H9 (cell line): ENCODE measurements around the gene RPS27. TPM values are rescaled to one million over a fixed set of nuclear protein-coding genes. Genes with fewer than 3 reads are reported as not detected.

Source experiments
- DNase-seq: peaks from one replicate; pipeline ENCODE4 v3.0.0-alpha.2; 2017
- H2AFZ ChIP-seq: one replicate; pipeline ENCODE4 v1.6.1; 2013; ENCODE audit warnings: mild to moderate bottlenecking, low read length, control low read depth, moderate library complexity
- H2AK5ac ChIP-seq: 2 replicates; pipeline ENCODE4 v1.6.1; 2013; ENCODE audit warnings: low read length, control low read depth, mixed read lengths; ENCODE audit not compliant: insufficient read length
- H2BK120ac ChIP-seq: one replicate; pipeline ENCODE4 v1.6.1; 2013; ENCODE audit warnings: low read depth, mild to moderate bottlenecking, low read length, control low read depth, inconsistent platforms; ENCODE audit not compliant: poor library complexity, severe bottlenecking
- H2BK12ac ChIP-seq: 2 replicates; pipeline ENCODE4 v1.6.1; 2013; ENCODE audit warnings: low read length, control low read depth, mixed read lengths, low read depth; ENCODE audit not compliant: insufficient read length
- H2BK15ac ChIP-seq: 2 replicates; pipeline ENCODE4 v1.6.1; 2013; ENCODE audit warnings: low read depth, low read length, control low read depth
- H2BK20ac ChIP-seq: one replicate; pipeline ENCODE4 v1.6.1; 2013; ENCODE audit warnings: low read depth, mild to moderate bottlenecking, low read length, control low read depth, inconsistent platforms; ENCODE audit not compliant: poor library complexity, severe bottlenecking
- H2BK5ac ChIP-seq: 2 replicates; pipeline ENCODE4 v1.6.1; 2013; ENCODE audit warnings: low read length, control low read depth, mixed read lengths; ENCODE audit not compliant: insufficient read length
- H3K14ac ChIP-seq: 2 replicates; pipeline ENCODE4 v1.6.1; 2013; ENCODE audit warnings: low read length, control low read depth; ENCODE audit not compliant: insufficient read depth
- H3K18ac ChIP-seq: 2 replicates; pipeline ENCODE4 v1.6.1; 2013; ENCODE audit warnings: low read depth, mild to moderate bottlenecking, mixed read lengths, low read length, control low read depth; ENCODE audit not compliant: insufficient read length
- H3K23ac ChIP-seq: 2 replicates; pipeline ENCODE4 v1.6.1; 2013; ENCODE audit warnings: low read length, control low read depth, mixed read lengths, low read depth; ENCODE audit not compliant: insufficient read length
- H3K23me2 ChIP-seq: 2 replicates; pipeline ENCODE4 v1.6.1; 2013; ENCODE audit warnings: low read depth, mild to moderate bottlenecking, mixed read lengths, low read length, control low read depth; ENCODE audit not compliant: insufficient read length, poor library complexity, severe bottlenecking
- H3K27ac ChIP-seq: 2 replicates; pipeline ENCODE4 v1.5.1; 2013; ENCODE audit warnings: low read length, control low read depth, mixed read lengths, low read depth; ENCODE audit not compliant: insufficient read length
- H3K27me3 ChIP-seq: 2 replicates; pipeline ENCODE4 v1.6.1; 2013; ENCODE audit warnings: low read length, control low read depth, inconsistent platforms; ENCODE audit not compliant: insufficient read depth
- H3K4ac ChIP-seq: 2 replicates; pipeline ENCODE4 v1.6.1; 2013; ENCODE audit warnings: low read depth, mild to moderate bottlenecking, control low read depth, inconsistent platforms, low read length, moderate library complexity
- H3K4me1 ChIP-seq: 2 replicates; pipeline ENCODE4 v1.6.1; 2013; ENCODE audit warnings: low read length, control low read depth, inconsistent platforms; ENCODE audit not compliant: insufficient read depth
- H3K4me2 ChIP-seq: 2 replicates; pipeline ENCODE4 v1.6.1; 2013; ENCODE audit warnings: low read length, control low read depth, mixed read lengths; ENCODE audit not compliant: insufficient read length, insufficient read depth
- H3K56ac ChIP-seq: 2 replicates; pipeline ENCODE4 v1.6.1; 2013; ENCODE audit warnings: low read depth, mild to moderate bottlenecking, mixed read lengths, low read length, control low read depth; ENCODE audit not compliant: insufficient read length
- H3K79me1 ChIP-seq: 2 replicates; pipeline ENCODE4 v1.6.1; 2013; ENCODE audit warnings: low read depth, mild to moderate bottlenecking, moderate library complexity, low read length, control low read depth, inconsistent platforms; ENCODE audit not compliant: insufficient read depth, poor library complexity, severe bottlenecking
- H3K79me2 ChIP-seq: 2 replicates; pipeline ENCODE4 v1.6.1; 2013; ENCODE audit warnings: low read length, control low read depth, inconsistent platforms; ENCODE audit not compliant: insufficient read depth
- H3K9ac ChIP-seq: 2 replicates; pipeline ENCODE4 v1.6.1; 2013; ENCODE audit warnings: low read length, control low read depth, mixed read lengths; ENCODE audit not compliant: insufficient read length; ENCODE audit errors: extremely low read depth
- H3K9me3 ChIP-seq: one replicate; pipeline ENCODE4 v1.6.1; 2013; ENCODE audit warnings: low read depth, low read length, inconsistent platforms; ENCODE audit not compliant: control insufficient read depth
- H3T11ph ChIP-seq: one replicate; pipeline ENCODE4 v1.6.1; 2013; ENCODE audit warnings: mild to moderate bottlenecking, low read length, control low read depth, inconsistent platforms
- H4K20me1 ChIP-seq: one replicate; pipeline ENCODE4 v1.6.1; 2013; ENCODE audit not compliant: control insufficient read depth, insufficient read length, insufficient read depth
- H4K5ac ChIP-seq: 2 replicates; pipeline ENCODE4 v1.6.1; 2013; ENCODE audit warnings: low read depth, mild to moderate bottlenecking, mixed read lengths, low read length, control low read depth; ENCODE audit not compliant: insufficient read length
- H4K8ac ChIP-seq: replicated peaks from 2 replicates; pipeline ENCODE4 v1.6.1; 2013; ENCODE audit warnings: low read length, control low read depth, mixed read lengths, low read depth; ENCODE audit not compliant: insufficient read length
- H4K91ac ChIP-seq: 2 replicates; pipeline ENCODE4 v1.6.1; 2013; ENCODE audit warnings: low read depth, mild to moderate bottlenecking, moderate library complexity, mixed read lengths, low read length, control low read depth; ENCODE audit not compliant: insufficient read length
- H3K27ac Mint-ChIP-seq, 3 experiments: 2 replicates in 2 of 3; 3 replicates in 1 of 3; pipeline ENCODE4 v1.8.0; 2020 to 2021; ENCODE audit warnings: mixed read lengths in 3 of 3, mild to moderate bottlenecking in 1 of 3, moderate library complexity in 1 of 3
- H3K27me3 Mint-ChIP-seq: 2 replicates; pipeline ENCODE4 v1.8.0; 2021; ENCODE audit warnings: low read depth, mild to moderate bottlenecking, moderate library complexity, mixed read lengths
- H3K36me3 Mint-ChIP-seq, 3 experiments: 2 replicates in 2 of 3; 3 replicates in 1 of 3; pipeline ENCODE4 v1.8.0; 2020 to 2021; ENCODE audit warnings: low read depth in 3 of 3, mixed read lengths in 3 of 3; ENCODE audit not compliant: insufficient read depth in 1 of 3
- H3K4me1 Mint-ChIP-seq, 2 experiments: 2 replicates each; pipeline ENCODE4 v1.8.0; 2020; ENCODE audit warnings: mixed read lengths in 2 of 2
- H3K4me3 Mint-ChIP-seq, 2 experiments: 2 replicates in 1 of 2; 3 replicates in 1 of 2; pipeline ENCODE4 v1.8.0; 2020 to 2021; ENCODE audit warnings: mild to moderate bottlenecking in 2 of 2, mixed read lengths in 2 of 2, moderate library complexity in 1 of 2
- H3K9me3 Mint-ChIP-seq, 2 experiments: 2 replicates in 1 of 2; 3 replicates in 1 of 2; pipeline ENCODE4 v1.8.0; 2020; ENCODE audit warnings: mild to moderate bottlenecking in 2 of 2, mixed read lengths in 2 of 2, moderate library complexity in 1 of 2
- CTCF ChIP-seq: fragments of 200-600 bp; sonication (generic); conservative IDR thresholded peaks from 3 replicates; pipeline ENCODE4 v1.8.0; 2021; ENCODE audit warnings: antibody characterized with exemption, mild to moderate bottlenecking
- WGBS: extraction: QIAGEN DNeasy Blood & Tissue Kit; methylation state at CpG from one replicate; pipeline ENCODE4 v1.1.7; 2013; ENCODE audit warnings: missing lambda C conversion rate, low lambda C conversion rate, mixed read lengths; ENCODE audit not compliant: insufficient read length; ENCODE audit errors: extremely low coverage; 5-methylcytosine and 5-hydroxymethylcytosine counted together
- total RNA-seq: library from RNA; stranded (reverse); gene quantifications from 2 replicates; pipeline ENCODE4 v1.2.1, GENCODE V29; 2021

Gene RPS27
- total RNA-seq, 1 experiment from 2014 or later: 2,321 TPM

- Histone ChIP-seq H4K91ac (no peak overlapping the region), H4K20me1 (no peaks in the 10 kb centered on the region), H3K4ac (no peak overlapping the region), H3K27ac (no peak overlapping the region), H2BK20ac (no peak overlapping the region), H3K4me2 (no peak overlapping the region), H3K56ac (no peak overlapping the region), H4K5ac (no peak overlapping the region), H3T11ph (no peak overlapping the region), H2BK5ac (no peak overlapping the region), H3K79me2 (no peaks in the 10 kb centered on the region), H3K27me3 (no peaks in the 10 kb centered on the region), H3K18ac (no peak overlapping the region), H3K23ac (no peak overlapping the region), H2BK15ac (no peak overlapping the region), H2AK5ac (no peak overlapping the region), H3K23me2 (no peaks in the 10 kb centered on the region), H3K9me3 (no peaks in the 10 kb centered on the region), H3K14ac (no peak overlapping the region), H2BK120ac (no peak overlapping the region), H4K8ac (no peak overlapping the region), H2AFZ (no peak overlapping the region), H3K9ac (no peak overlapping the region), H2BK12ac (no peak overlapping the region), H3K79me1 (no peaks in the 10 kb centered on the region), H3K4me1 (no peaks in the 10 kb centered on the region)
- Mint-ChIP-seq H3K4me3 (no peak overlapping the region), H3K27me3 (no peaks in the 10 kb centered on the region), H3K36me3 (no peaks in the 10 kb centered on the region; a peak in 2 of 7 replicates), H3K9me3 (no peaks in the 10 kb centered on the region), H3K27ac (no peak overlapping the region), H3K4me1 (no peaks in the 10 kb centered on the region)
- no CpG with 5 or more reads among the region's 3 CpGs for WGBS
- DNase-seq: no peak
- TF ChIP-seq CTCF: no peak
Measured at GRCh38 chr1:154006136-154006535, 15.6 kb downstream of the RPS27 start.
